K562 (cell line): Measurements from ENCODE around the gene RSPRY1. TPM values are rescaled to one million over a fixed set of nuclear protein-coding genes. Genes with fewer than 3 reads are reported as not detected.

Source experiments
- ATF1 ChIP-seq, 2 experiments: fragments of 450-650 bp in 1 of 2; IDR thresholded peaks; 2 replicates each; pipeline ENCODE4 v1.6.1; 2016; ENCODE audit warnings: missing compliant biosample characterization in 1 of 2, missing genetic modification characterization in 1 of 2
- DMBX1 ChIP-seq: fragments of 250-450 bp; sonication (Bioruptor Pico); IDR thresholded peaks from 2 replicates; pipeline ENCODE4 v1.8.0; 2022; ENCODE audit warnings: inconsistent platforms, mild to moderate bottlenecking, moderate library complexity, borderline replicate concordance
- GATAD2A ChIP-seq: fragments of 450-650 bp; IDR thresholded peaks from 2 replicates; pipeline ENCODE4 v1.6.1; 2017
- MTA3 ChIP-seq: fragments of 450-650 bp; formaldehyde crosslinking; IDR thresholded peaks from 2 replicates; pipeline ENCODE4 v1.6.1; 2017; ENCODE audit warnings: mild to moderate bottlenecking, borderline replicate concordance
- MYC ChIP-seq, 2 experiments: fragments of 250-450 bp in 1 of 2; sonication (Bioruptor Pico) in 1 of 2; IDR thresholded peaks; 2 replicates each; pipeline versions ENCODE4 v1.5.1 to v1.6.1; 2012 to 2021; ENCODE audit warnings: low read depth in 2 of 2, borderline replicate concordance in 1 of 2, improper control_type of control experiment in 1 of 2, low read length in 1 of 2, mild to moderate bottlenecking in 1 of 2, moderate library complexity in 1 of 2
- NFIC ChIP-seq: fragments of 450-650 bp; IDR thresholded peaks from 2 replicates; pipeline ENCODE4 v1.6.1; 2017; ENCODE audit warnings: mild to moderate bottlenecking, inconsistent platforms
- NRF1 ChIP-seq, 2 experiments: fragments of 450-650 bp; IDR thresholded peaks in 1 of 2; conservative IDR thresholded peaks in 1 of 2; 2 replicates each; pipeline ENCODE4 v1.6.1; 2014; ENCODE audit warnings: mild to moderate bottlenecking in 2 of 2
- POLR2H ChIP-seq: IDR thresholded peaks from 2 replicates; pipeline ENCODE4 v1.6.1; 2016; ENCODE audit warnings: missing genetic modification characterization, low read depth, mild to moderate bottlenecking, control low read depth, missing compliant biosample characterization, moderate library complexity
- RBFOX2 ChIP-seq: fragments of 200-400 bp; formaldehyde crosslinking; IDR thresholded peaks from 2 replicates; pipeline ENCODE4 v1.6.1; 2017; ENCODE audit warnings: low read depth, mild to moderate bottlenecking, low read length, moderate library complexity
- TRIM24 ChIP-seq, 2 experiments: fragments of 450-650 bp; IDR thresholded peaks; 2 replicates each; pipeline ENCODE4 v1.6.1; 2016
- ZBTB49 ChIP-seq: sonication (generic); formaldehyde crosslinking; IDR thresholded peaks from 2 replicates; pipeline ENCODE4 v1.8.0; 2022; ENCODE audit warnings: missing genetic modification reagents, mild to moderate bottlenecking, borderline replicate concordance
- polyA plus RNA-seq, 8 experiments: library from polyadenylated mRNA; depleted of rRNA in 4 of 8; stranded (reverse) in 5 of 8; unstranded in 3 of 8; fragments of >200 nt; fragmentation: Nextera tagmentation in 2 of 8; fragmentation: Illumina TruSeq in 1 of 8; extraction: Ambion mirVana in 2 of 8; extraction: Trizol in 1 of 8; gene quantifications; 2 replicates each; pipeline versions ENCODE4 v1.2.1 to v1.2.3, GENCODE V29; 2011 to 2014; ENCODE audit warnings: inconsistent platforms in 1 of 8, missing spikeins in 1 of 8
- total RNA-seq, 7 experiments: library from RNA; depleted of rRNA in 6 of 7; stranded (reverse); fragments of >200 nt in 6 of 7; fragmentation: Illumina TruSeq in 2 of 7; extraction: Trizol in 2 of 7; gene quantifications; 2 replicates each; pipeline versions ENCODE4 v1.2.1 to v1.2.3, GENCODE V29; 2011 to 2021; ENCODE audit warnings: low replicate concordance in 1 of 7
- TF ChIP-seq, protein P1 (sequence below), 2 experiments: fragments of 450-650 bp; formaldehyde crosslinking in 1 of 2; IDR thresholded peaks; 2 replicates each; pipeline versions ENCODE4 v1.4.0 to v1.6.1; 2014 to 2020; ENCODE audit warnings: mild to moderate bottlenecking in 2 of 2, borderline replicate concordance in 1 of 2, low read depth in 1 of 2
- TF ChIP-seq, protein P2 (sequence below): sonication (generic); formaldehyde crosslinking; IDR thresholded peaks from 2 replicates; pipeline ENCODE4 v1.8.1; 2023; ENCODE audit warnings: mild to moderate bottlenecking, missing genetic modification reagents

The RSPRY1 gene
- total and polyA plus RNA-seq, 9 of the 15 experiments (the other 6 are each of a cell fraction or from before 2014, with no cell fraction given): 10.2 to 27.8 (median 20.8) TPM

GRCh38 chr16:57284209-57284951 is 98.3 kb downstream of the RSPRY1 start, which contains the start of gene PLLP (continued):
- peak; percentile 85 to 87 for TF ChIP-seq NRF1 (conservative IDR thresholded peaks at IDR 0.05 in 1 of 2, IDR thresholded peaks at IDR 0.05 in 1 of 2)
- TF ChIP-seq RBFOX2: peak; percentile 46; the same call in 1 of the 2 replicates
- TF ChIP-seq DMBX1: 0 out of 2 replicates have a peak, but pooled peaks have one; percentile 26
- TF ChIP-seq MTA3: peak; percentile 66; the same call in 1 of the 2 replicates
- peak; percentile 72; the same call in 1 of the 2 replicates for TF ChIP-seq GATAD2A
- peak; percentile 80 for TF ChIP-seq NFIC
- TF ChIP-seq ZBTB49 (CRISPR knock-in tag): peak; percentile 86; the same call in 1 of the 2 replicates
- no peak for TF ChIP-seq ATF1 (CRISPR knock-in tag; IDR thresholded peaks at IDR 0.05)
- TF ChIP-seq ATF1 (tag; IDR thresholded peaks at IDR 0.05): peak; percentile 63
- no peak; the same call in none of the 2 replicates for TF ChIP-seq MYC (IDR thresholded peaks at IDR 0.05; ENCODE audit: low read depth, low read length)
- TF ChIP-seq MYC (CRISPR knock-in tag; IDR thresholded peaks at IDR 0.05; ENCODE audit: borderline replicate concordance, low read depth): no peak
- TF ChIP-seq, protein P1, sequence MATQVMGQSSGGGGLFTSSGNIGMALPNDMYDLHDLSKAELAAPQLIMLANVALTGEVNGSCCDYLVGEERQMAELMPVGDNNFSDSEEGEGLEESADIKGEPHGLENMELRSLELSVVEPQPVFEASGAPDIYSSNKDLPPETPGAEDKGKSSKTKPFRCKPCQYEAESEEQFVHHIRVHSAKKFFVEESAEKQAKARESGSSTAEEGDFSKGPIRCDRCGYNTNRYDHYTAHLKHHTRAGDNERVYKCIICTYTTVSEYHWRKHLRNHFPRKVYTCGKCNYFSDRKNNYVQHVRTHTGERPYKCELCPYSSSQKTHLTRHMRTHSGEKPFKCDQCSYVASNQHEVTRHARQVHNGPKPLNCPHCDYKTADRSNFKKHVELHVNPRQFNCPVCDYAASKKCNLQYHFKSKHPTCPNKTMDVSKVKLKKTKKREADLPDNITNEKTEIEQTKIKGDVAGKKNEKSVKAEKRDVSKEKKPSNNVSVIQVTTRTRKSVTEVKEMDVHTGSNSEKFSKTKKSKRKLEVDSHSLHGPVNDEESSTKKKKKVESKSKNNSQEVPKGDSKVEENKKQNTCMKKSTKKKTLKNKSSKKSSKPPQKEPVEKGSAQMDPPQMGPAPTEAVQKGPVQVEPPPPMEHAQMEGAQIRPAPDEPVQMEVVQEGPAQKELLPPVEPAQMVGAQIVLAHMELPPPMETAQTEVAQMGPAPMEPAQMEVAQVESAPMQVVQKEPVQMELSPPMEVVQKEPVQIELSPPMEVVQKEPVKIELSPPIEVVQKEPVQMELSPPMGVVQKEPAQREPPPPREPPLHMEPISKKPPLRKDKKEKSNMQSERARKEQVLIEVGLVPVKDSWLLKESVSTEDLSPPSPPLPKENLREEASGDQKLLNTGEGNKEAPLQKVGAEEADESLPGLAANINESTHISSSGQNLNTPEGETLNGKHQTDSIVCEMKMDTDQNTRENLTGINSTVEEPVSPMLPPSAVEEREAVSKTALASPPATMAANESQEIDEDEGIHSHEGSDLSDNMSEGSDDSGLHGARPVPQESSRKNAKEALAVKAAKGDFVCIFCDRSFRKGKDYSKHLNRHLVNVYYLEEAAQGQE (IDR thresholded peaks at IDR 0.05; ENCODE audit: borderline replicate concordance): peak; percentile 28
- TF ChIP-seq, protein P1 (CRISPR knock-in tag; IDR thresholded peaks at IDR 0.05; ENCODE audit: low read depth): no peak
- no peak for TF ChIP-seq POLR2H (tag)
- peak in 1 of 2 experiments; percentile 75; a peak in 1 of 4 replicates for TF ChIP-seq TRIM24 (IDR thresholded peaks at IDR 0.05)
- TF ChIP-seq, protein P2, sequence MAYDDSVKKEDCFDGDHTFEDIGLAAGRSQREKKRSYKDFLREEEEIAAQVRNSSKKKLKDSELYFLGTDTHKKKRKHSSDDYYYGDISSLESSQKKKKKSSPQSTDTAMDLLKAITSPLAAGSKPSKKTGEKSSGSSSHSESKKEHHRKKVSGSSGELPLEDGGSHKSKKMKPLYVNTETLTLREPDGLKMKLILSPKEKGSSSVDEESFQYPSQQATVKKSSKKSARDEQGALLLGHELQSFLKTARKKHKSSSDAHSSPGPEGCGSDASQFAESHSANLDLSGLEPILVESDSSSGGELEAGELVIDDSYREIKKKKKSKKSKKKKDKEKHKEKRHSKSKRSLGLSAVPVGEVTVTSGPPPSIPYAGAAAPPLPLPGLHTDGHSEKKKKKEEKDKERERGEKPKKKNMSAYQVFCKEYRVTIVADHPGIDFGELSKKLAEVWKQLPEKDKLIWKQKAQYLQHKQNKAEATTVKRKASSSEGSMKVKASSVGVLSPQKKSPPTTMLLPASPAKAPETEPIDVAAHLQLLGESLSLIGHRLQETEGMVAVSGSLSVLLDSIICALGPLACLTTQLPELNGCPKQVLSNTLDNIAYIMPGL (CRISPR knock-in tag): peak; percentile 80; the same call in 1 of the 2 replicates
